ENCODE measurements around the gene CDK2. TPM values are rescaled to one million over a fixed set of nuclear protein-coding genes. Genes with fewer than 3 reads are reported as not detected.

Gene CDK2
- total RNA-seq, 2 experiments from 2014 or later, result 121 to 126 TPM

DNA sequence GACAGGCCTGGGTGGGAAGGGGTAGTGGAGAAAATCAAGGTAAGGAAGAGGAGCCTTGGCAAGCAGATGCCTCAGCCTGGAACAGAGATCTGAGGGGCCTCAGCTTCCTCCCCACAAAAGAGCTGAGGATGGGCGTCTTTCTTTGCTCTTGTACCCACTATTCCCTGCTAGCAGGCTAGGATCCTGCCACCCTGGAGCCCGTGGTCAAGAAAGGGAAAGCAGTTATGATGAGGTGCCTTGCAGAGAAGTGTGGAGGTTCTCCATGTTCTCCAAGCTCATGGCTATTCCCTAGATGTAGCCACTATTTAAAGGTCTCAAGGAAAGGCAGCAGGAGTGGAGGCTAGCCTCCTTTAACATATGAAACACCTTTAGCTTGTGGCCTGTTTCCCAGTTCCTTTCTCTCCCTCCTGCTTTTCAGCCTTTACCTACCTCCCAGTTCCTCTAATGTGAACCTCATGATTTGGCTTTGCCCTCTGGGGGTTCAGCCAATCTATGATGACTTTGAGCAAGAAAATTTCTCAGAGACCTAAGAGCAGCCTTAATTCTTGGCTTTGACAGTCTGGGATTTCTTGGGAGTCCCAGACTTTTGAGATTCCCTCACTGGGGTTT, 55.4 kb downstream of the CDK2 start:
- intact Hi-C loops (cut with micrococcal nuclease), result loop anchor here (1.0 kb wide), 1 partner anchor 19 kb away; the partner anchor contains the start of gene RPS26
- peaks cover 28% of the 10 kb centered on the region for H3K4me1 Mint-ChIP-seq (ENCODE audit: low read depth)
- H3K4me3 Mint-ChIP-seq, result peak overlapping the region; percentile 84
- no peaks in the 10 kb centered on the region for H3K9me3 Mint-ChIP-seq
- no peaks in the 10 kb centered on the region for H3K27me3 Mint-ChIP-seq (ENCODE audit: low read depth)
- H3K27ac Mint-ChIP-seq, result peak overlapping the region; percentile 80
- peak; percentile 20 for DNase-seq
- CTCF ChIA-PET, result interaction anchor here (0.6 to 3.6 kb wide), 8 partner anchors 8 to 204 kb away, joined by 3 to 14 read pairs (median 5); partner anchors contain the start of genes ORMDL2, SARNP and SUOX
- H3K36me3 Mint-ChIP-seq (ENCODE audit: low read depth), result peaks cover 7% of the 10 kb centered on the region

Other genes with a start within 250 kb of the CDK2 start
- 1 to 10 TPM; 2.1 to 2.6 TPM for gene RDH5, start 246.4 kb upstream of the CDK2 start, total RNA-seq
- 10 to 100 TPM; 62.3 to 73.6 TPM for gene CD63, start 237.8 kb upstream of the CDK2 start, total RNA-seq
- 1 to 10 TPM; 4.2 TPM for gene GDF11, start 223.7 kb upstream of the CDK2 start, total RNA-seq
- gene SARNP, start 149.1 kb upstream of the CDK2 start, total RNA-seq, result 100 to 1,000 TPM; 100 to 101 TPM
- 10 to 100 TPM; 23.8 to 26.4 TPM for gene ORMDL2, start 148.8 kb upstream of the CDK2 start, total RNA-seq
- gene DNAJC14, start 137.2 kb upstream of the CDK2 start, total RNA-seq, result 10 to 100 TPM; 19.7 to 21.9 TPM
- gene MMP19, start 123.9 kb upstream of the CDK2 start, total RNA-seq, result under 1 TPM in 1 of 2 experiments, not detected in 1; 0.10 TPM
- gene PYM1, start 38.9 kb upstream of the CDK2 start, total RNA-seq, result 10 to 100 TPM; 18.8 to 19.3 TPM
- 100 to 1,000 TPM; 285 to 331 TPM for gene DGKA, start 35.7 kb upstream of the CDK2 start, total RNA-seq
- gene PMEL, start 788 bp upstream of the CDK2 start, total RNA-seq, result 1 to 10 TPM; 1.2 to 1.5 TPM
- 10 to 100 TPM; 33.2 to 35.7 TPM for gene RAB5B, start 7.2 kb downstream of the CDK2 start, total RNA-seq
- 1 to 10 TPM; 1.7 to 2.2 TPM for gene SUOX, start 30.4 kb downstream of the CDK2 start, total RNA-seq
- 1 to 10 TPM; 7.5 to 8.2 TPM for gene IKZF4, start 54.2 kb downstream of the CDK2 start, total RNA-seq
- 10 to 100 TPM; 31.0 to 37.3 TPM for gene RPS26, start 75.1 kb downstream of the CDK2 start, total RNA-seq
- gene ERBB3, start 113.3 kb downstream of the CDK2 start, total RNA-seq, result 1 to 10 TPM; 1.0 to 1.9 TPM
- gene PA2G4, start 137.7 kb downstream of the CDK2 start, total RNA-seq, result 100 to 1,000 TPM; 398 to 411 TPM
- 1,000 to 10,000 TPM; 5,971 to 6,299 TPM for gene RPL41, start 149.8 kb downstream of the CDK2 start, total RNA-seq
- 1 to 10 TPM; 6.4 to 6.6 TPM for gene ZC3H10, start 151.4 kb downstream of the CDK2 start, total RNA-seq
- gene ESYT1, start 161.4 kb downstream of the CDK2 start, total RNA-seq, result 10 to 100 TPM; 87.4 to 88.9 TPM
- 10 to 100 TPM; 49.2 to 57.5 TPM for gene MYL6B, start 185.8 kb downstream of the CDK2 start, total RNA-seq
- 100 to 1,000 TPM; 841 to 868 TPM for gene MYL6, start 191.5 kb downstream of the CDK2 start, total RNA-seq
- gene SMARCC2, start 222.7 kb downstream of the CDK2 start, total RNA-seq, result 10 to 100 TPM; 75.8 to 79.0 TPM

Measured in activated naive CD4-positive, alpha-beta T cell treated with anti-CD3 and anti-CD28 coated beads for 36 hours (primary cell).